Keratinocyte (primary cell): ENCODE measurements around the gene C11orf91. TPM values are rescaled to one million over a fixed set of nuclear protein-coding genes. Genes with fewer than 3 reads are reported as not detected.
"Not testable (repeated sequence)": the region's sequence is repeated elsewhere in the genome, so short reads cannot be mapped to it uniquely, and the experiment has no call there.

Source experiments
- DNase-seq: peaks from one replicate; pipeline ENCODE4 v3.0.0-alpha.2; 2011; ENCODE audit warnings: low read depth, missing footprints, low spot score
- FAIRE-seq: peaks from 2 replicates; lab custom pipeline; 2011; peaks lifted over from hg19 to GRCh38; lab: Jason Lieb, UNC
- H2AFZ ChIP-seq: 2 replicates; pipeline ENCODE4 v1.6.0; 2012; ENCODE audit warnings: low read length, control low read depth, inconsistent platforms; ENCODE audit not compliant: control insufficient read depth
- H3K27ac ChIP-seq: 2 replicates; pipeline ENCODE4 v1.5.1; 2011; ENCODE audit warnings: low read length; ENCODE audit not compliant: control insufficient read depth, insufficient read depth
- H3K27me3 ChIP-seq: 3 replicates; pipeline ENCODE4 v1.6.0; 2011; ENCODE audit warnings: low read length; ENCODE audit not compliant: control insufficient read depth, insufficient read depth; ENCODE audit errors: extremely low read depth
- H3K36me3 ChIP-seq, 2 experiments: 2 replicates in 1 of 2; 3 replicates in 1 of 2; pipeline ENCODE4 v1.5.1; 2011; ENCODE audit warnings: low read length in 2 of 2, mild to moderate bottlenecking in 1 of 2; ENCODE audit not compliant: control insufficient read depth in 2 of 2, insufficient read depth in 2 of 2; ENCODE audit errors: extremely low read depth in 1 of 2
- H3K4me1 ChIP-seq: 3 replicates; pipeline ENCODE4 v1.5.1; 2011; ENCODE audit warnings: low read length; ENCODE audit not compliant: control insufficient read depth, insufficient read depth; ENCODE audit errors: extremely low read depth
- H3K4me2 ChIP-seq: 3 replicates; pipeline ENCODE4 v1.6.0; 2011; ENCODE audit warnings: low read depth, low read length; ENCODE audit not compliant: control insufficient read depth, insufficient read depth; ENCODE audit errors: extremely low read depth
- H3K4me3 ChIP-seq, 3 experiments: fragments of 200-600 bp in 1 of 3; sonication (generic) in 1 of 3; 2 replicates in 2 of 3; 3 replicates in 1 of 3; pipeline ENCODE4 v1.5.1; 2011 to 2016; ENCODE audit warnings: low read length in 3 of 3, mild to moderate bottlenecking in 3 of 3, control low read depth in 2 of 3, inconsistent platforms in 1 of 3, low read depth in 1 of 3, mixed read lengths in 1 of 3, mixed run types in 1 of 3, moderate library complexity in 1 of 3; ENCODE audit not compliant: control insufficient read depth in 2 of 3, insufficient read depth in 2 of 3; ENCODE audit errors: extremely low read depth in 1 of 3
- H3K79me2 ChIP-seq: 2 replicates; pipeline ENCODE4 v1.6.0; 2012; ENCODE audit warnings: low read length; ENCODE audit not compliant: control insufficient read depth, insufficient read depth
- H3K9ac ChIP-seq: 3 replicates; pipeline ENCODE4 v1.6.0; 2011; ENCODE audit warnings: low read length; ENCODE audit not compliant: control insufficient read depth, insufficient read depth; ENCODE audit errors: extremely low read depth
- H3K9me1 ChIP-seq: 3 replicates; pipeline ENCODE4 v1.6.0; 2011; ENCODE audit warnings: low read length; ENCODE audit not compliant: control insufficient read depth, insufficient read depth; ENCODE audit errors: extremely low read depth
- H3K9me3 ChIP-seq: 2 replicates; pipeline ENCODE4 v1.5.1; 2012; ENCODE audit warnings: low read depth, low read length; ENCODE audit not compliant: control insufficient read depth
- H4K20me1 ChIP-seq: 3 replicates; pipeline ENCODE4 v1.6.0; 2011; ENCODE audit warnings: low read length; ENCODE audit not compliant: control insufficient read depth, insufficient read depth; ENCODE audit errors: extremely low read depth
- CTCF ChIP-seq, 3 experiments: IDR thresholded peaks in 1 of 3; conservative IDR thresholded peaks in 1 of 3; optimal IDR thresholded peaks in 1 of 3; 2 replicates in 2 of 3; 3 replicates in 1 of 3; pipeline versions ENCODE3 to v1.5.1; 2011; ENCODE audit warnings: low read length in 3 of 3, mild to moderate bottlenecking in 3 of 3, moderate library complexity in 2 of 3, control low read depth in 1 of 3, inconsistent platforms in 1 of 3; ENCODE audit not compliant: insufficient read depth in 2 of 3; ENCODE audit errors: extremely low read depth in 1 of 3
- EZH2 ChIP-seq: IDR thresholded peaks from one replicate; pipeline ENCODE4 v1.6.1; 2012; ENCODE audit warnings: inconsistent platforms, mild to moderate bottlenecking, low read length, moderate library complexity
- dilution Hi-C: fragments of 300-500 bp; cut with MboI; formaldehyde crosslinking; loops from one replicate; pipeline ENCODE4 v1.7.0; 2020; ENCODE audit warnings: low sequenced_read_pairs; ENCODE audit not compliant: extremely low pct_ligation_motif_present
- polyA plus RNA-seq, 5 experiments: library from polyadenylated mRNA; depleted of rRNA in 3 of 5; stranded (reverse) in 3 of 5; stranded (forward) in 1 of 5; unstranded in 1 of 5; fragments of >200 nt; gene quantifications; 1 replicate in 1 of 5; 2 replicates in 3 of 5; 3 replicates in 1 of 5; pipeline versions ENCODE4 v1.2.1 to v1.2.3, GENCODE V29; 2011 to 2012; ENCODE audit warnings: missing spikeins in 2 of 5, low read depth in 1 of 5, low replicate concordance in 1 of 5

The C11orf91 gene
- polyA plus RNA-seq, 1 donor (not counting 4 experiments of a cell fraction or from before 2014, with no cell fraction given), result 0.10 TPM

DNA sequence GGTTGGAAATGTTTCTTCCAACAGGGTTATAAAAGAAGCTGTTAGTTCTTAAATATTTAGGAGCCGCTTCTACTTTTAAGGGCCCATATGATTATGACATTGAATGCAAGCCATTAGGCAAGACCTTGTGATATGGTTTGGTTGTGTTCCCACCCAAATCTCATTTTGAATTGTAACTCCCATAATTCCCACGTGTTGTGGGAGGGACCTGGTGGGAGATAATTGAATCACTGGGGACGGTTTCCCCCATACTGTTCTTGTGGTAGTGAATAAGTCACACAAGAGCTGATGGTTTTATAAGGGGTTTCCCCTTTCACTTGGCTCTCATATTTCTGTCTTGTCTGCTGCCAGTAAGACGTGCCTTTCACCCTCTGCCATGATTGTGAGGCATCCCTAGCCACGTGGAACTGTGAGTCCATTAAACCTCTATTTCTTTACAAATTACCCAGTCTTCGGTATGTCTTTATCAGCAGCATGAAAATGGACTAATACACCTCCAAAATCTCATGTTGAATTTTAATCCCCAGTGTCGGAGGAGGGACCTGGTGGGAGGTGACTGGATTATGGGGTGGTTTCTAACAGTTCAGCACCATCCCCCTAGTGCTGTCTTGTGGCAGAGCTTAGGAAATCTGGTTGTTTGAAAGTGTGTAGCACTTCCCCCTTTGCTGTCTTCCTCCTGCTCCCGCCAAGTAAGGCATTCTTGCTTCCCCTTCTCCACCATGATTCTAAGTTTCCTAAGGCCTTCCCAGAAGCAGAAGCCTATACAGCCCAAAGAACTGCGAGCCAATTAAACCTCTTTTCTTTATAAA is 31.3 kb upstream of the C11orf91 start:
- Histone ChIP-seq H3K36me3 (peaks cover 12 to 26% of the 10 kb centered on the region in 2 experiments), H3K27ac (no peak overlapping the region), H3K9me3 (no peaks in the 10 kb centered on the region), H3K4me2 (peak overlapping the region; percentile 98), H2AFZ (no peak overlapping the region), H4K20me1 (peaks cover 34% of the 10 kb centered on the region), H3K4me3 (peak overlapping the region in 1 of 3 experiments; percentile 29), H3K4me1 (peaks cover 45% of the 10 kb centered on the region), H3K9me1 (peaks cover 3% of the 10 kb centered on the region), H3K9ac (no peak overlapping the region), H3K79me2 (peaks cover 87% of the 10 kb centered on the region), H3K27me3 (no peaks in the 10 kb centered on the region)
- no peak for FAIRE-seq
- TF ChIP-seq CTCF (optimal IDR thresholded peaks at IDR 0.05 in 1 of 3, IDR thresholded peaks at IDR 0.05 in 1 of 3, conservative IDR thresholded peaks at IDR 0.05 in 1 of 3; ENCODE audit: extremely low read depth in 1 of 3, insufficient read depth in 2 of 3, low read length in 3 of 3) (no peak), EZH2 (no peak)
- DNase-seq, result no peak
- dilution Hi-C loops, result no loop called here

DNA sequence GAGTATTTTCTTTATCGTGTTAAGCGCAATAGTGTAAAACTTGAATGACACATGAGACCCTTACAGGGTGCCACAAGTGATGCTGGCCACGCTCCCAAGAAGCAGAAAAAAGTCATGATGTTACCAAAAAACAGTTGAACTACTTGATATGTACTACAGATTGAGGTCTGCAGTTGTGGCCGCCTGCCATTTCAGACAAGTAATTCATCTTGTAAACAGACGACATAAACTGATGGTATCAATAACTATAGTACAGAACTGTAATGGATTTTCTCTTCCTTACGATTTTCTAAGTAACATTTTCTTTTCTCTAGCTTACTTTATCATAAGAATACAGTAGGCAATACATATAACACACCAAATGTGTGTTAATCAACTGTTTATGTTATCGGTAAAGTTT is 30.1 kb upstream of the C11orf91 start:
- H3K9me3 ChIP-seq, result no peaks in the 10 kb centered on the region
- peaks cover 39% of the 10 kb centered on the region for H3K4me1 ChIP-seq
- peaks cover 12 to 26% of the 10 kb centered on the region in 2 experiments for H3K36me3 ChIP-seq
- TF ChIP-seq EZH2 (no peak), CTCF (optimal IDR thresholded peaks at IDR 0.05 in 1 of 3, IDR thresholded peaks at IDR 0.05 in 1 of 3, conservative IDR thresholded peaks at IDR 0.05 in 1 of 3; ENCODE audit: extremely low read depth in 1 of 3, insufficient read depth in 2 of 3, low read length in 3 of 3) (no peak)
- no peak overlapping the region for H3K4me3 ChIP-seq
- H3K79me2 ChIP-seq, result peaks cover 91% of the 10 kb centered on the region
- peaks cover 34% of the 10 kb centered on the region for H4K20me1 ChIP-seq
- H3K27ac ChIP-seq, result no peak overlapping the region
- no peak overlapping the region for H2AFZ ChIP-seq
- H3K4me2 ChIP-seq, result peak overlapping the region; percentile 35
- dilution Hi-C loops, result no loop called here
- no peak overlapping the region for H3K9ac ChIP-seq
- FAIRE-seq (no peak), DNase-seq (no peak)
- peaks cover 3% of the 10 kb centered on the region for H3K9me1 ChIP-seq
- H3K27me3 ChIP-seq, result no peaks in the 10 kb centered on the region

DNA sequence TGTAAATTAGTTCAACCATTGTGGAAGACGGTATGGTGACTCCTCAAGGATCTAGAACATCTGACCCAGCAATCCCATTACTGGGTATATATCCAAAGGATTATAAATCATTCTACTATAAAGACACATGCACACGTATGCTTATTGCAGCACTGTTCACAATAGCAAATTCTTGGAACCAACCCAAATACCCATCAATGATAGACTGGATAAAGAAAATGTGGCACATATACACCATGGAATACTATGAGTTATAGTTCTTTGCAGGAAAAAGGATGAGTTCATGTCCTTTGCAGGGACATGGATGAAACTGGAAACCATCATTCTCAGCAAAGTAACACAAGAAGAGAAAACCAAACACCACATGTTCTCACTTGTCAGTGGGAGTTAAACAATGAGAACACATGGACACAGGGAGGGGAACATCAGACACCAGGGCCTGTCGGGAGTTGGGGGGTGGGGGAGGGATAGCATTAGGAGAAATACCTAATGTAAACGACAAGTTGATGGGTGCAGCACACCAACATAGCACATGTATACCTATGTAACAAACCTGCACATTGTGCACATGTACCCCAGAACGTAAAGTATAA is 28.5 kb upstream of the C11orf91 start:
- dilution Hi-C loops, H2AFZ ChIP-seq, H3K27ac ChIP-seq, H3K9me1 ChIP-seq, H3K27me3 ChIP-seq, FAIRE-seq, H3K4me3 ChIP-seq, DNase-seq, H3K4me2 ChIP-seq, H3K9me3 ChIP-seq, H3K9ac ChIP-seq: not testable (repeated sequence)
- peaks cover 54% of the 10 kb centered on the region for H3K4me1 ChIP-seq
- peaks cover 26% of the 10 kb centered on the region for H4K20me1 ChIP-seq
- peaks cover 91% of the 10 kb centered on the region for H3K79me2 ChIP-seq
- H3K36me3 ChIP-seq, result peaks cover 14 to 24% of the 10 kb centered on the region in 2 experiments
